LHCN-M2 (cell line): ENCODE measurements around the gene MYO1F. TPM values are rescaled to one million over a fixed set of nuclear protein-coding genes. Genes with fewer than 3 reads are reported as not detected.
"Not testable (repeated sequence)": the region's sequence is repeated elsewhere in the genome, so short reads cannot be mapped to it uniquely, and the experiment has no call there.

Experiments
- DNase-seq: peaks from one replicate; pipeline ENCODE4 v3.0.0-alpha.2; 2012; ENCODE audit warnings: low read depth
- total RNA-seq: library from RNA; depleted of rRNA; stranded (reverse); fragments of >200 nt; gene quantifications from 2 replicates; pipeline ENCODE4 v1.2.3, GENCODE V29; 2014

The MYO1F gene
- total RNA-seq, 1 experiment from 2014 or later, result 0.11 TPM

GRCh38 chr19:8564866-8565265, 12.4 kb downstream of the MYO1F start:
- not testable (repeated sequence) for DNase-seq

GRCh38 chr19:8561075-8561764, 16.0 kb downstream of the MYO1F start:
- no peak for DNase-seq

GRCh38 chr19:8558325-8558724, 18.9 kb downstream of the MYO1F start:
- DNase-seq, result no peak

GRCh38 chr19:8557642-8558238, 19.5 kb downstream of the MYO1F start:
- no peak for DNase-seq

GRCh38 chr19:8553729-8554128, 23.5 kb downstream of the MYO1F start:
- DNase-seq, result not testable (repeated sequence)

- peak; percentile 37 for DNase-seq
Measured at GRCh38 chr19:8552810-8553209, 24.4 kb downstream of the MYO1F start.

GRCh38 chr19:8550070-8550469, 27.2 kb downstream of the MYO1F start:
- no peak for DNase-seq

GRCh38 chr19:8545743-8546142, 31.5 kb downstream of the MYO1F start:
- DNase-seq, result no peak

GRCh38 chr19:8544168-8544567, 33.1 kb downstream of the MYO1F start:
- no peak for DNase-seq

- no peak for DNase-seq
Measured at GRCh38 chr19:8539621-8540149, 37.6 kb downstream of the MYO1F start.

GRCh38 chr19:8537099-8537498, 40.1 kb downstream of the MYO1F start:
- DNase-seq, result no peak

- DNase-seq, result no peak
Measured at GRCh38 chr19:8536282-8536681, 41.0 kb downstream of the MYO1F start.

- no peak for DNase-seq
Measured at GRCh38 chr19:8532225-8532624, 45.0 kb downstream of the MYO1F start.

- no peak for DNase-seq
Measured at GRCh38 chr19:8531470-8531869, 45.8 kb downstream of the MYO1F start.

GRCh38 chr19:8530061-8530679, 47.1 kb downstream of the MYO1F start:
- DNase-seq, result no peak

- no peak for DNase-seq
Measured at GRCh38 chr19:8529369-8530006, 47.8 kb downstream of the MYO1F start.

GRCh38 chr19:8528500-8528899, 48.7 kb downstream of the MYO1F start:
- DNase-seq, result peak; percentile 11

GRCh38 chr19:8526345-8527091, 50.7 kb downstream of the MYO1F start:
- DNase-seq, result peak; percentile 87

GRCh38 chr19:8525401-8525684, 51.9 kb downstream of the MYO1F start:
- no peak for DNase-seq

- no peak for DNase-seq
Measured at GRCh38 chr19:8519388-8519787, 57.9 kb downstream of the MYO1F start.

GRCh38 chr19:8518536-8518935, 58.7 kb downstream of the MYO1F start:
- DNase-seq, result no peak
